ENCODE data around the gene RBM15B.
A peak's percentile ranks its signal among the peaks of the same experiment; 100 is the strongest.

The RBM15B gene

DNA sequence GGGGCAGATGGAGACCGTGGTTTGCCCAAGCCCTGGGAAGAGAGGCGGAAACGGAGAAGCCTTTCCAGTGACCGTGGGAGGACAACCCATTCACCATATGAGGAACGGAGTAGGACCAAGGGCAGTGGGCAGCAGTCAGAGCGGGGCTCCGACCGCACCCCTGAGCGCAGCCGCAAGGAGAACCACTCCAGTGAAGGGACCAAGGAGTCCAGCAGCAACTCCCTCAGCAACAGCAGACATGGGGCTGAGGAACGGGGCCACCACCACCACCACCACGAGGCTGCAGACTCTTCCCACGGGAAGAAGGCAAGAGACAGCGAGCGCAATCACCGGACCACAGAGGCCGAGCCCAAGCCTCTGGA lies 2.0 kb downstream of the RBM15B start:
- Mint-ChIP-seq H3K36me3 (ENCODE audit: low read depth) (peaks cover 66% of the 10 kb centered on the region), H3K4me1 (ENCODE audit: low read depth) (peaks cover 47% of the 10 kb centered on the region), H3K9me3 (no peaks in the 10 kb centered on the region), H3K27ac (no peak overlapping the region), H3K4me3 (peak overlapping the region; percentile 15), H3K27me3 (ENCODE audit: low read depth) (no peaks in the 10 kb centered on the region)
- no peak for DNase-seq (ENCODE audit: low spot score)

DNA sequence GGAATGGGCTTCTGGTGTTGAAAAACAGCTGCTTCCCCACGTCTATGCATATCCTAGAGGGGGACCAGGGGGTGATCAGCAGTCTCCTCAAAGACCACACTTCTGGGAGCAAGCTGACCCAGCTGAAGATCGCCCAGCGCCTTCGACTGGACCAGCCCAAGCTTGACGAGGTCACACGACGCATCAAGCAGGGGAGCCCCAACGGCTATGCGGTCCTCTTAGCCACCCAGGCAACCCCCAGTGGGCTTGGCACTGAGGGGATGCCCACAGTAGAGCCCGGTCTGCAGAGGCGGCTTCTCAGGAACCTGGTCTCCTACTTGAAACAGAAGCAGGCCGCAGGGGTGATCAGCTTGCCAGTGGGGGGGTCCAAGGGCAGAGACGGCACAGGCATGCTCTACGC lies 2.5 kb downstream of the RBM15B start:
- Mint-ChIP-seq H3K27me3 (ENCODE audit: low read depth) (no peaks in the 10 kb centered on the region), H3K27ac (no peak overlapping the region), H3K9me3 (no peaks in the 10 kb centered on the region), H3K4me1 (ENCODE audit: low read depth) (peaks cover 47% of the 10 kb centered on the region), H3K36me3 (ENCODE audit: low read depth) (peaks cover 63% of the 10 kb centered on the region), H3K4me3 (no peak overlapping the region)
- no peak for DNase-seq (ENCODE audit: low spot score)

DNA sequence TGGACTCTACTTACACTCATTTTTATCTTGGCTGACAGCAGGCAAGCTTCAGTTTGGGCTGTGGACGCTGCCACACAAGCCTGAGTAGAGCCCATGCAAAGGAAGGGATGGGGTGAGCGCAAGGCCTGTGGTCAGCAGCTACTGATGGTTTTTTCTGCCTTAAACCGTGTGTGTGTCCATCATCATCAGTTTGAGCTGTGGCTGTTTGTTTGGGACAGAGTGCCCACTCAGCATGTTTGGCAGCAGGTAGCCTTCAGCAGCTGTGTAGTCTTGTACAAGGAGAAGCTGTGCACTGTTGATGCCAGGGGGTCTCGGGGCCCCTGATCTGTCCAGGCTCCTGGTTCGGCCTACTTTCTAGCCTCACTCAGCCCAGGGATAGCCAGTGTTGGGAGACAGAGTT lies 3.5 kb downstream of the RBM15B start:
- Mint-ChIP-seq H3K27ac (no peak overlapping the region), H3K9me3 (no peaks in the 10 kb centered on the region), H3K4me3 (peak overlapping the region; percentile 65), H3K27me3 (ENCODE audit: low read depth) (no peaks in the 10 kb centered on the region), H3K4me1 (ENCODE audit: low read depth) (peaks cover 39% of the 10 kb centered on the region), H3K36me3 (ENCODE audit: low read depth) (peaks cover 53% of the 10 kb centered on the region)
- no peak for DNase-seq (ENCODE audit: low spot score)

DNA sequence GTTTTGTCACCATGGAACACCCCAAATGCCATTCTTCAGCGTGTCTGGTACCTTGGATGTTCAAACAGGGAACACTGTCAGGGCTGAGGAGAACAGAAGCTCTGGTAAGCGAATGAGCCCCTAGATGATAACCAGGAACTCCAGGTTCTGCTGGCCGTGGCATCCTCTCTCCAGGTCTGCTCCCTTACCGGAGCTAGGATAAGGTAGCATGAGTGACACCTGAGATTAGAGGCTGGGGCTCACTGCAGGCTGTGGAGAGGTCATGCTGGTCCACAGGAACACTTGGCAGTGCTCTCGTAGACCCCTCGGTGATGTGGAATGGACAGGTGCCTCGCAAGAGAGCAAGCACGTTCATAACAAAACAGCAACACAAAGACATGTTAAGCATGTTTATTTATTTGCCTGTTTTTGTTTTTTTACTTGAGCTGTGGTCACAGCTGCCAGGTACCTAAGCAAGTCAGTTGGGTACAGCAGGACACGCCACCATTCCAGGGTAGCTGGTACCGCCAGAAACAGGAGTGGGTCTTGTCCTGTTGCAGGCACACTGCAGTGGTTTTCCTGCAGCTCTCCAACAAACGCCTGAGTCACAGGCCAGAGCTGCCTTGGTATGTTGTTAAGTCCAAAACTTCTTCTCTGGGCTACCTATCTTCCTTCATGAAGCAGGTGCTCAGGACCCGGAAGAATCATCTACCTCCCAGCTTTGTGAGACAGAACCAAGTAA lies 4.6 kb downstream of the RBM15B start:
- Mint-ChIP-seq H3K4me3 (no peak overlapping the region), H3K27ac (peak overlapping the region; percentile 37), H3K9me3 (no peaks in the 10 kb centered on the region), H3K4me1 (ENCODE audit: low read depth) (peaks cover 32% of the 10 kb centered on the region), H3K27me3 (ENCODE audit: low read depth) (no peaks in the 10 kb centered on the region), H3K36me3 (ENCODE audit: low read depth) (peaks cover 50% of the 10 kb centered on the region)
- DNase-seq (ENCODE audit: low spot score) = no peak

DNA sequence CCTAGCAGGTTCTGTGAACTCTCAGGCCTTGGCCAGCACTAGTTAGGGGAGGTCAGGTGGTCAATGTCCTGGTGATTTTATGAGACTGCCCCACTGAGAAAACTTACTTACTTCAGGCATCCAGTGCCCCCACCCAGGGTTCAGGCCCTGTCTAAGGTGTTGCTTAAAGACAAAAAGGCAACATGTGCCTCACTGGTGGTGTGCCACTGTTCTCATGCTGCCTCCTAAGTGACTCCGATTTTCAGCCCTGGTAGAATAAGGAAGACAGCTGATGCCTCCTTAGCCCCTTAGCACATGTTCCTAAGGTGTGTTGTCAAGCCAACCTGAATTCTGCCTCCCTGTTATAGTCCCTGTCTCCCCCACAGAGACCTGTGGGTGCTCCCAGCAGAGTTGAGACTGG lies 5.3 kb downstream of the RBM15B start:
- Mint-ChIP-seq H3K36me3 (ENCODE audit: low read depth) (peaks cover 52% of the 10 kb centered on the region), H3K4me3 (no peak overlapping the region), H3K27me3 (ENCODE audit: low read depth) (no peaks in the 10 kb centered on the region), H3K9me3 (no peaks in the 10 kb centered on the region), H3K4me1 (ENCODE audit: low read depth) (peaks cover 30% of the 10 kb centered on the region), H3K27ac (peak overlapping the region; percentile 37)
- DNase-seq (ENCODE audit: low spot score) = no peak

DNA sequence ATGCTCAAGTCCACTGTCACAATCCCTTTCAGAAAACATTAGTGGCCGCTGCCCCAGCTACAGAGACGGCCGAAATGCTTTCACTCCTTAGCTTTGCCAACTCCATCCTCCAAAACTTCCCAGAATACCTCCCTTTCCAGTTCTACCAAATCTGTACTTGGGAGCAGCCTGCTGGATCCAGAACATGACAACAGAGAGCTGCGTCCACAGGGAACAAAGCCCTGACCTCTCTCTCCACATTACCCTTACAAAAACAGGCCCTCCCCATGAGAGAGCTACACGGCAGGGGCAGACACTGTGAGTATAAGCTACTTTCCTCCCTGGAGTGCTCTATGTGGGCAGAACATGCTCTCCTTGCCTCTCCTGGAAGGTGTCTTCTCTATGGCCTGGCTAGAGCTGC lies 6.3 kb downstream of the RBM15B start:
- Mint-ChIP-seq H3K4me1 (ENCODE audit: low read depth) (peaks cover 30% of the 10 kb centered on the region), H3K27me3 (ENCODE audit: low read depth) (no peaks in the 10 kb centered on the region), H3K36me3 (ENCODE audit: low read depth) (peaks cover 56% of the 10 kb centered on the region), H3K4me3 (no peak overlapping the region), H3K9me3 (no peaks in the 10 kb centered on the region), H3K27ac (no peak overlapping the region)
- DNase-seq (ENCODE audit: low spot score) = no peak

DNA sequence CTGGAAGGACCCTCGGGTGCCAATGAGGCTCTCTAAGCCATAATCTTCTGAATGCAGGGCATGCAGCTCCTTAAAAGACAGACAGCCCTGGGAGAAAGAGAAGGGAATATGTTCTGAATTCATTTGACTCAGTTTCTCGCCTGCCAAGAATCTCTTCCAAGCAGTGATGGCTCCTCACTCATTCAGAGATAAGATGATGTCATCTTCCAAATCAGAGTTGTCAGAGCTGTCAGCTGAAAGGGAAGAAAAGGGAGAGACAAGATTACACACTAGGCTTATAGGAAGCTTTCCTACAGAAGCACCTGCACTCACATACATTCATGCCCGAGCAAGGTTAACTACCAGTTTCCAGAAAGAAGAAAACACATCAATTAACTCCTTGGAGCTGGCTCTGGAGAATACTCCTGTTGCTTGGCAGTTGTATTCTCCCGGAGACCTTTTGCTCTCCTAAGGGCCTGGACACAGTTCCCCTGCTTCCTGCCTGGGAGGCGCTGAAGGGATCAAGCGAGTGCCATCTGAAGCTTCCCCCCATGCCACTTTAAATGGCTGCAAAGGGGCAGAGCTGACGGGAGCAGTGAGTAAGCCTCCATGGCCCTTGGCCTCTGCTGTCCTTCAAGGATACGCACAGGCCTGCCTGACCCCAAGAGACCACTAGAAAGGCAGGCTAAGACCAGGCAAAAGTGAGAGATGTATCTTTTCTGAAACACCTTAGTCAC lies 7.7 kb downstream of the RBM15B start:
- Mint-ChIP-seq H3K27ac (no peak overlapping the region), H3K4me3 (no peak overlapping the region), H3K4me1 (ENCODE audit: low read depth) (peaks cover 31% of the 10 kb centered on the region), H3K27me3 (ENCODE audit: low read depth) (no peaks in the 10 kb centered on the region), H3K9me3 (no peaks in the 10 kb centered on the region), H3K36me3 (ENCODE audit: low read depth) (peaks cover 52% of the 10 kb centered on the region)
- no peak for DNase-seq (ENCODE audit: low spot score)

DNA sequence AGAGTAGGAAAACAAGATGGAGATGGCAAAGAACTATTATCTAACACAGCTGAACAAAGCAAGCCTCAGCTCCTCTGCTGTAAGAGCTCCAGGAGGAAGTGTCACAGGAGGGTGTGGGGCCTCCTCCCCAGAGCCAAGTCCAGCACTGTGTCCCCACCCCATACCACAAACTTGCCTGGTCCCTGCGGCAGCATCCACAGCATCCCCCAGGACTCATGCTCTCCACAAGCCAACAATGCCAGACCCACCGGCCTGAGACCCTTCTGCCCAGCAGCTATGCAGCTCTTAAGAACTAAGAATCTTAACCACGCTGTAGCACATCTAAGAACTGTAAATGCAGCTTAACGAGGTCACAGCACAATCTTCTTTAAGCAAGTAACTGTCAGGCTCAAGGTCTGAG lies 9.1 kb downstream of the RBM15B start:
- H3K9me3 Mint-ChIP-seq = no peaks in the 10 kb centered on the region
- DNase-seq (ENCODE audit: low spot score) = no peak
- no peak overlapping the region for H3K4me3 Mint-ChIP-seq
- no peak overlapping the region for H3K27ac Mint-ChIP-seq
- H3K27me3 Mint-ChIP-seq (ENCODE audit: low read depth) = no peaks in the 10 kb centered on the region
- peaks cover 44% of the 10 kb centered on the region for H3K36me3 Mint-ChIP-seq (ENCODE audit: low read depth)
- H3K4me1 Mint-ChIP-seq (ENCODE audit: low read depth) = peaks cover 29% of the 10 kb centered on the region

DNA sequence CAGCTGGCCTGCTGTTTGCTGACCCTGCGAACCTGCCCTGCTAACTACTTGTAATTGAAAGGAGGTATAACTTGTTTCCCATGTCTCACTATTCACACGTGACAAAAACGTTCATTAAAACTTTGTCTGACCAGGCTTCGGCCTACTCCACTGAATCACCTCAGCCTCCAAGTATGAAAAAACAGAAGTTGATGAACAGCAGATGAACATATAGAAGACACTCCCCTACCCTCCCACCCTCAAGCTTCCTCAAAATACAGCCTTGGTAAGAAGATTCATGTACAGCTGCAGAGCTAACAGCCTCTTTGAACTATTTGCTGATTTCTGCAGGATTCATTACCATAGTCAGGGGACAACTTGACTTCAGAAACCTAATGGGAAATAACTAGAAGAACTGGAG lies 10.7 kb downstream of the RBM15B start:
- Mint-ChIP-seq H3K4me1 (ENCODE audit: low read depth) (peaks cover 21% of the 10 kb centered on the region), H3K27ac (no peak overlapping the region), H3K36me3 (ENCODE audit: low read depth) (peaks cover 44% of the 10 kb centered on the region), H3K27me3 (ENCODE audit: low read depth) (no peaks in the 10 kb centered on the region), H3K4me3 (no peak overlapping the region), H3K9me3 (no peaks in the 10 kb centered on the region)
- no peak for DNase-seq (ENCODE audit: low spot score)

DNA sequence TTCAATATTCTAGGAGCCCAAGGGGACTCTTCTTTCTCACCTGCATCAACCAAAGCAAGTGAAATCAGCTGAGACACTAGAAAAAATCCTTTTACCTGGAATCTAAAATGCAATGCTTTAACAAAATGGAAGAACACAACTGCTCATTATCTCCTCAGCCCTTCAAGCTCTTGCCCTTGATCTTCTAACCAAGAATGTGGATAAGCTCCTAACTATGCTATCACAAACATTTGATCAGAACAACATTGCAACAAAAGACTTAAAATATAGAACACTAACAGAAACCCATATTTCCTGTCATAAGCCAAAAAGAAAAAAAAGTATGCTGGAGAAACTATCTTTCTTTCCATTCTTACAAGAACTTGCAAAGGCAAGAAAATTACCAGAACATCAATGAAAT lies 12.6 kb downstream of the RBM15B start:
- no peak for DNase-seq (ENCODE audit: low spot score)
- Mint-ChIP-seq H3K9me3 (no peaks in the 10 kb centered on the region), H3K4me3 (no peak overlapping the region), H3K27me3 (ENCODE audit: low read depth) (no peaks in the 10 kb centered on the region), H3K4me1 (ENCODE audit: low read depth) (peaks cover 18% of the 10 kb centered on the region), H3K27ac (peak overlapping the region; percentile 64), H3K36me3 (ENCODE audit: low read depth) (peaks cover 41% of the 10 kb centered on the region)

DNA sequence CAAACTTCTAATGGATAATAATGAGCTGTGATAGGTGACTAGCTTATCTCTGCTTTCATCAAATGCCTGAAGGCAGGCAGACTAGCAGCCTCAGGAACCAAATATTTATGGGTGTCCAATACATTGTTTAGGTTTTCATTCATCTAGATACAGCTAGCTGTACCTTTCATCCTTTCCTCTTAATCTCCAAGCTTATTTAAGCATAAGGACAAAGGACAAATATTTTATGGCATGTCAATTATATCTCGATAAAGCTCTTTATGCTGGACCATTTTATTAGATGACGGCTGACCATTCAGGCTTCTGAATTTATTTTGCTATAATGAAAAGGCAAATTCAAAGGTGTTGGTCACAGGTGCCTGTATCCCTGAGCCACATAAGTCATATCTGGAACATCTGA lies 16.9 kb downstream of the RBM15B start:
- Mint-ChIP-seq H3K4me1 (ENCODE audit: low read depth) (peaks cover 14% of the 10 kb centered on the region), H3K27me3 (ENCODE audit: low read depth) (no peaks in the 10 kb centered on the region), H3K4me3 (no peak overlapping the region), H3K27ac (no peak overlapping the region), H3K9me3 (no peaks in the 10 kb centered on the region), H3K36me3 (ENCODE audit: low read depth) (peaks cover 40% of the 10 kb centered on the region)
- no peak for DNase-seq (ENCODE audit: low spot score)

DNA sequence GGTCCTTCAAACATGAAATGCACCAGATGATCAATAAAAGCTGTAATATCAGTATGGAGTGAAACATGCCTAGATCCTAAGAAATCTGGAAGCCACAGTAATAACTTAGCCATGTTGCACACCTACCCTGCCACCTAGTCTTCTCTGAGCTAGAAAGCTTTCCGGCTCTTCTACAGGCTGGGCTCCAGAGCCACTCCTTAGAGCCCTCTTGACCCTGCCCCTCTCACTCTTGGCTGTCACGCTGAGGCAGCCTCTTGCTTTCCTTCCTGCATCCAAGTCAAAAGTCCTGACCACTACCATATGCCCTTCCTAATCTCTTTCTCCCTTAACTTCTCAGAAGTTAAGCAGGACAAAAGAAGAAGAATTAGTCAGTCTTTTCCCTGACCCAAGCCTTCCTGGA lies 17.7 kb downstream of the RBM15B start:
- no peaks in the 10 kb centered on the region for H3K9me3 Mint-ChIP-seq
- no peak overlapping the region for H3K27ac Mint-ChIP-seq
- peaks cover 9% of the 10 kb centered on the region for H3K4me1 Mint-ChIP-seq (ENCODE audit: low read depth)
- no peak for DNase-seq (ENCODE audit: low spot score)
- no peaks in the 10 kb centered on the region for H3K27me3 Mint-ChIP-seq (ENCODE audit: low read depth)
- peaks cover 42% of the 10 kb centered on the region for H3K36me3 Mint-ChIP-seq (ENCODE audit: low read depth)
- no peak overlapping the region for H3K4me3 Mint-ChIP-seq

DNA sequence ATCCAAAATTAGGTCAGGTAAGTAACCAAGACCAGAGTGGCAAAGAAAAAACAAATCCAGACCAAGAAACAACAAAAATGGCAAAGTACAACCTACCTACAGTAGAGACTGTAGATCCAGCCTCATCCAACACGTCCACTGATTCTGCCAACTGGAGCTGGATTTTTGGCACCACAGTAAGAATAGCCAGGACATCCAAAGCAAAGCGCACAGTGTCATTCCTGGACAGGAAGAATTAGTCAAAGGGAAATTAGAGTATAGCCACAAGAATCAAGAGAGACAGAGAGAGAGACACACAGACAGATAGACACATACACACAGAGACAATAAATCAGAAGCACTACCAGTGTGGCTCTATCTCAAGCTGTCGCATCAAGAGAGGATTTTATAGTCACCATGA lies 31.1 kb downstream of the RBM15B start:
- no peak for DNase-seq (ENCODE audit: low spot score)
- peaks cover 38% of the 10 kb centered on the region for H3K36me3 Mint-ChIP-seq (ENCODE audit: low read depth)
- H3K27ac Mint-ChIP-seq = no peak overlapping the region
- H3K4me1 Mint-ChIP-seq (ENCODE audit: low read depth) = no peaks in the 10 kb centered on the region
- H3K4me3 Mint-ChIP-seq = no peak overlapping the region
- no peaks in the 10 kb centered on the region for H3K27me3 Mint-ChIP-seq (ENCODE audit: low read depth)
- no peaks in the 10 kb centered on the region for H3K9me3 Mint-ChIP-seq

DNA sequence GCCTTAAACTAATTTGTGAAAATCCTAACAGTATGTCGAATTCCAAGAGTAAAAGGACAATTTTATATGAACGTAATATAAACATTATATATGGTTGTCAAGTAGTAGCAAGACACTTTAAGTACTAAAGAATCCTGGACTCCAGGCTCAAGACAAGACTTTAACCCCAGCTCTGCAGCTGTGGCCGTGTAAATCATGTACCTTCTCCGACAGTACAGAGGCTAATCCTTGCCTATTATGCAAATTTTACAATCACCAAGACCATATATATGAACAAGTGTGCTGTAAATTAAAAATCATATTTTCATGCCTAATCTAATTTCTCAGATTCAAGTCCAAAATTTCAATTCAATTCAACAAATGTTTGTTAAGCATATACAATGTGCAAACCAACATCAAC lies 35.8 kb downstream of the RBM15B start:
- Mint-ChIP-seq H3K9me3 (no peaks in the 10 kb centered on the region), H3K27me3 (ENCODE audit: low read depth) (no peaks in the 10 kb centered on the region), H3K4me1 (ENCODE audit: low read depth) (no peaks in the 10 kb centered on the region), H3K4me3 (no peak overlapping the region), H3K27ac (no peak overlapping the region), H3K36me3 (ENCODE audit: low read depth) (peaks cover 27% of the 10 kb centered on the region)
- DNase-seq (ENCODE audit: low spot score) = no peak

DNA sequence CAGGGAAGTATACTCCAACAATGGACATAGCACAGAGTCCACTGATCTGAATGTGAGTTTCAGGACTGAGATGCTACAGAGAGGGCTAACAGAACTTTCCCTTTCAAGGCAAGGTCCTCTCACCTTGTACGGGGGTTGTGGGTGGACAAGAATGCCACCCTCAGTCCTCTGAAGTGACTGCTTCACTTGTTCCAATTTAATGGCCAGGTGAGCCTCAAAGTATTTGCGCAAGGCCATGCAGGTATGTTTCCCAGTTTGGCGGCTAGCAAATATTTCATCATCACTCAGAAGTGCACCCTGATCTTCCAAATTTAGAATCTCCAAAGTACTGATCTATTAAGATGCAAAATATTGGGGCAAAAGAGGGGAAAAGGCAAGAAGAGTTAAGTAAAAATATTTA lies 38.1 kb downstream of the RBM15B start:
- no peak overlapping the region for H3K27ac Mint-ChIP-seq

More for the DNA sequence above, 38.1 kb downstream of the RBM15B start:
- Mint-ChIP-seq H3K27me3 (ENCODE audit: low read depth) (no peaks in the 10 kb centered on the region), H3K4me3 (no peak overlapping the region), H3K9me3 (no peaks in the 10 kb centered on the region), H3K4me1 (ENCODE audit: low read depth) (no peaks in the 10 kb centered on the region), H3K36me3 (ENCODE audit: low read depth) (peaks cover 30% of the 10 kb centered on the region)
- DNase-seq (ENCODE audit: low spot score) = no peak
